GM21737 (cell line): ENCODE measurements around the gene AGTPBP1.

ENCODE experiments used
- ATAC-seq: cut with Tn5 transposase; IDR thresholded peaks from one replicate; pipeline ENCODE4 v1.9.1; 2021; ENCODE audit warnings: mild to moderate bottlenecking, moderate library complexity; ENCODE audit not compliant: unreplicated experiment

Gene AGTPBP1

GRCh38 chr9:85505612-85506011, 236.1 kb downstream of the AGTPBP1 start:
- ATAC-seq: no peak

GRCh38 chr9:85502815-85503655, 238.7 kb downstream of the AGTPBP1 start:
- ATAC-seq: no peak

- ATAC-seq: no peak
Measured at GRCh38 chr9:85501882-85502281, 239.9 kb downstream of the AGTPBP1 start.

GRCh38 chr9:85501456-85501855, 240.3 kb downstream of the AGTPBP1 start:
- no peak for ATAC-seq
